ENCODE data around the gene ARHGAP20. TPM values are rescaled to one million over a fixed set of nuclear protein-coding genes. Genes with fewer than 3 reads are reported as not detected.
"Not testable (repeated sequence)": the region's sequence is repeated elsewhere in the genome, so short reads cannot be mapped to it uniquely, and the experiment has no call there.

ARHGAP20 gene
- total RNA-seq, 1 experiment from 2014 or later = not detected

DNA sequence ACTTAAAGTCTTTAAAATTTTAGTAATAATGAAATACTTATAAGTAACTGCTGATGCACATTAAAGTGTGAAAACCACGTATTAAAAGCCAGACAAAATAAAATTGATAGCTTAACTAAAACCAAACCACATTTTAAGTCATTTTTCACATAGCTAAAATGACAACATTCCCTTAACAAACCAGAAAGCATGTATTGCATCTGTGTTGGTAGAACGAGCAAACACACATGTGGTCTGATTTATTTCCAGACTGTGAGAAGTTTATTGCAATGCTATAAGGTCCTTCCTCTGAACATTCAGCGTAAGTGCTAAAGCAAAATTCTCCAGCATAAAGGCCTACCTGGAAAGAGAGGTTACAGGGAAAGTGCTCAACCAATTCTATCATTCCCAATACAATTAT is 57.8 kb downstream of the ARHGAP20 start:
- no peak for DNase-seq (ENCODE audit: low read depth)
- in situ Hi-C loops (cut with HindIII; ENCODE audit: low pct_unique_long_range_greater_than_20kb, low sequenced_read_pairs) = no loop called here

DNA sequence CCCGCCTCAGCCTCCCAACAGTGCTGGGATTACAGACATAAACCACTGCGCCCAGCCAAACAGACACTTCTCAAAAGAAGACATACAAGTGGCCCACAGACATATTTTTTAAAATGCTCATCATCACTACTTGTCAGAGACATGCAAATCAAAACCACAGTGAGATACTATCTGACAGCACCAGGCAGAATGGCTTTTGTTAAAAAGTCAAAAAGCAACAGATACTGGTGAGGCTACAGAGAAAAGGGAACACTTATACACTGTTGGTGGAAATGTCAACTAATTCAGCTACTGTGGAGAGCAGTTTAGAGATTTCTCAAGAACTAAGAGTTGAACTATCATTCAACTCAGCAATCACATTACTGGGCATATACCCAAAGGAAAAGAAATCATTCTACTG is 67.0 kb downstream of the ARHGAP20 start:
- DNase-seq (ENCODE audit: low read depth) = no peak

GRCh38 chr11:110634370-110634769 is 77.9 kb downstream of the ARHGAP20 start:
- DNase-seq (ENCODE audit: low read depth) = no peak
- in situ Hi-C loops (cut with HindIII; ENCODE audit: low pct_unique_long_range_greater_than_20kb, low sequenced_read_pairs) = no loop called here

More for the DNA sequence above, 67.0 kb downstream of the ARHGAP20 start:
- in situ Hi-C loops (cut with HindIII; ENCODE audit: low pct_unique_long_range_greater_than_20kb, low sequenced_read_pairs) = no loop called here

GRCh38 chr11:110631551-110631950 is 80.7 kb downstream of the ARHGAP20 start:
- in situ Hi-C loops (cut with HindIII; ENCODE audit: low pct_unique_long_range_greater_than_20kb, low sequenced_read_pairs) = no loop called here
- DNase-seq (ENCODE audit: low read depth) = no peak

DNA sequence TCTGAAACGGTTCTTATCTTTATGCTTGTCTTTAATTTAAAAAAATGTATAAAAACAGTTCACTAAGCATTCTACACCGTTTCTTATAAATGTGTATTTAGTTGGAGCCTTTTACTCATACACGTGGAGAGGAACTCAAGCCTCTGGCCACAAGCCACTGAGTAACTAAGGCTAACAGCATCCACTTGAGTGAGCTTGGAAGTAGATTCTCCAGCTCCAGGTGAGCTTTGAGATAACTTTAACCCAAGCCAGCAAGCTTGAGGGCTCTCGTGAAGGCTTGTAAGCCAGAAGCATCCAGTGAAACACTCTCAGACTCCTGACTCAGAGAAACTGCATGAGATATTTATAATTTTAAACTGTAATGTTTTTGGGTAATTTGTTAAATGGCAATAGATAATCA is 82.6 kb downstream of the ARHGAP20 start:
- in situ Hi-C loops (cut with HindIII; ENCODE audit: low pct_unique_long_range_greater_than_20kb, low sequenced_read_pairs) = no loop called here

DNA sequence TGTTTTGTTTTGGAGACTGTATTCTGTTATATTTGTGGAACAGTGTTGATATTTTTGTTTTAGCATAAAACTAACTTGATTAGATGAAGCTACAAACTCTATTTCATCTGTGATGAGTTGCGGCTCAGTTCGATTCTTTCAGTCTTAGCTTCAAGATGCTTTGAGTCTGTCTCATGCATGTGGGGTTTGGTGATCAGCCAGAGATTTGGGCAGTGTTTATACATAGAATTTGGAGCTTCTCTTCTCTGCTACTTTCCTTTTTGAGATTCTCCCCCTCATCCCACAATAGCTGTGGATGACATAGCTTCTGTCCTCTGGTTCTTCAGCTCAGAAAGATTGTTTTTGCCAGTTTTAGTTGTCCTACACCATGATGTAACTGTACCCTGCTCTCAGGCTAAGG is 90.4 kb downstream of the ARHGAP20 start:
- no peak for DNase-seq (ENCODE audit: low read depth)
- in situ Hi-C loops (cut with HindIII; ENCODE audit: low pct_unique_long_range_greater_than_20kb, low sequenced_read_pairs) = no loop called here

More for the DNA sequence above, 82.6 kb downstream of the ARHGAP20 start:
- no peak for DNase-seq (ENCODE audit: low read depth)

DNA sequence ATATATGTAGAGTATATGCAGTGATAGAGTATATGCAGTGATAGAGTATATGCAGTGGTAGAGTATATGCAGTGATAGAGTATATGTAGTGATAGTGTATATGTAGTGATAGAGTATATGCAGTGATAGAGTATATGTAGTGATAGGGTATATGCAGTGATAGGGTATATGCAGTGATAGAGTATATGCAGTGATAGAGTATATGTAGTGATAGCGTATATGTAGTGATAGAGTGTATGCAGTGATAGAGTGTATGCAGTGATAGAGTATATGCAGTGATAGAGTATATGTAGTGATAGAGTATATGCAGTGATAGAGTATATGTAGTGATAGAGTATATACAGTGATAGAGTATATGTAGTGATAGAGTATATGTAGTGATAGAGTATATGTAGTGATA is 92.9 kb downstream of the ARHGAP20 start:
- in situ Hi-C loops (cut with HindIII; ENCODE audit: low pct_unique_long_range_greater_than_20kb, low sequenced_read_pairs); DNase-seq (ENCODE audit: low read depth): not testable (repeated sequence)

- DNase-seq (ENCODE audit: low read depth) = no peak
- in situ Hi-C loops (cut with HindIII; ENCODE audit: low pct_unique_long_range_greater_than_20kb, low sequenced_read_pairs) = no loop called here
Observed at GRCh38 chr11:110614031-110614430, 98.2 kb downstream of the ARHGAP20 start.

DNA sequence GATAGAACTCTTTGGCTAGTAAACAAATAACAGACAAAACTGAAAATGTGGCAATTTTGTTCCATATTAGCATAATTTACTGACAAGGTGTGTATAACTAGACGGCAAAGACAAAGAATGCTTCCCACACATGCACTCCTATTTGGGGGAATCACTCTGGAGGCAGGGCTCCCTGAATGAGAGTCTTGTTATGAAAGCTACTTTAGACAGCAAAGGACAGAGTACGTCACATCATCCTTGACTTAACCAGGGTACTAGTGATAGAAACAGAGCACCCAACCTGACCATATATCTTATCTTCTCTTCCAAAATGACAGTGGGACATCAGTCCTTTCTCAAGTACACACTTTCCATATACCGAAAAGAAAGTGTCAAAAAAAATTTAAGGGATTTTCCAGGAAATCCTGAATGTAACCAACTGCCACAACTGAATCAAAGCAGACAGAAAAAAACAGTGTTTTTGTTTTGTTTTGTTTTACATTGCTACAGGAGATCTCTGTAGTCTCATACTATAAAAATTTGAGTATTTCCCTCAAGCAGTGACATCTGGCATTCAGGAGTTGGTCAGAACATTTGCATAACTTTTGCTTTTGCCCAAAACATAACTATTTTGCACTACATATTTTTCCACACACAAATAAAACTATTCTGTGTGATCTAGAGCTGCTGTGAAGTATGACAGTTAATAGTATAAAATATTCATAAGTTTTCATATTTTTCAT is 98.9 kb downstream of the ARHGAP20 start:
- DNase-seq (ENCODE audit: low read depth) = no peak
- in situ Hi-C loops (cut with HindIII; ENCODE audit: low pct_unique_long_range_greater_than_20kb, low sequenced_read_pairs) = no loop called here

DNA sequence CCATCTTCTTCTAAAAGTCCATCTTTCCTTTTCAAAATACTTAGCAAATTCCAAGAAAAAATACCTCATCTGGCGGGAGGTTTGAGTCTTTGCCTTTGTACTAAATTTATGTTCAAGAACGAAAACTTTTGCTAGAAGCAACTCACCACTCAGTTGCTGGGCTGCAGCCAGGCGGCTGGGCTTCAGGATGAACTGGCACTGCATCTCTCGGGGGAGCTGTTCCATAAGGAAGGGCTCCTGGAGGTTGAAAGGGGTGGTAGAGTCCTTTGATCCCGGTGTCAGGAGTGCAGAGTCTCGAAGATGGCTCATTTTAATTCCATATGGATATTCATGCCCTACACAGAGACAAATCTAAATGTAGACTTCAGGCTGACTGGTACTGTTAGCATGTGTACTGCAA is 105.8 kb downstream of the ARHGAP20 start:
- in situ Hi-C loops (cut with HindIII; ENCODE audit: low pct_unique_long_range_greater_than_20kb, low sequenced_read_pairs) = no loop called here
- DNase-seq (ENCODE audit: low read depth) = no peak

DNA sequence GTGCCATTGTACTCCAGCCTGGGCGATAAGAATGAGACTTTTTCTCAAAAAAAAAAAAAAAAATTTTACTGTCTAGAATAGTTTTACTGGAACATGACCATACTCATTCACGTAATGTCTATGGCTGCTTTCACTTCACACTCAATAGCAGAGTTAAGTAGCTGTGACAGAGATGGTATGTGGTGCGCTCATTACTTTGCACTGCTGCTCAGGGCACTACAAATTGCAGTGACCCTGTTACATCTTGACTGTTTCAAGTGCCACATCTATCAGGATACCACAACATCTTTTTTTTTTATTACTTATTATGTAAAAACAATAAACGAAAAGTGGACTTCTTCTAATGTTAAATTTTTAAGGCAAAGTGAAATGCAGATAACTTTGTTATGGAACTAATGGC is 110.3 kb downstream of the ARHGAP20 start:
- in situ Hi-C loops (cut with HindIII; ENCODE audit: low pct_unique_long_range_greater_than_20kb, low sequenced_read_pairs) = no loop called here
- DNase-seq (ENCODE audit: low read depth) = no peak

DNA sequence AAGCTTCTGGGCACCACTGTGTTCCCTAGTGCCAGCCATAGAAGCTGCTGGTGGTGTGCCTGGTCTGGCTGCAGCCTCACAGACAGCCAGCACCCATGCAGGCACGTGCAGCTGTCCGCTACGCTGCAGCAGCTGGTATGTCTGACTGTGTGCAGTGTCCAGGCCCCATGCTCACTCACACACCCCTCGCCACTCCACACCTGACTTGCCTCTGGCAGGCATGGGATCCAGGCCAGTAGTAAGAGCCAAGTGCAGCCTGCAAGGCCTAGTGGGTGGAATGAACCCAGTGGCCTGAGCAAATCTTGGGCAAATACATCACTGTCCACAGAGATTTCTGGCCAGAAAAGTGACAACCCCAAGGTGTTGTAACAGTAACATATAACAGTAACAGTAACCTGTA is 111.9 kb downstream of the ARHGAP20 start:
- in situ Hi-C loops (cut with HindIII; ENCODE audit: low pct_unique_long_range_greater_than_20kb, low sequenced_read_pairs) = no loop called here

DNA sequence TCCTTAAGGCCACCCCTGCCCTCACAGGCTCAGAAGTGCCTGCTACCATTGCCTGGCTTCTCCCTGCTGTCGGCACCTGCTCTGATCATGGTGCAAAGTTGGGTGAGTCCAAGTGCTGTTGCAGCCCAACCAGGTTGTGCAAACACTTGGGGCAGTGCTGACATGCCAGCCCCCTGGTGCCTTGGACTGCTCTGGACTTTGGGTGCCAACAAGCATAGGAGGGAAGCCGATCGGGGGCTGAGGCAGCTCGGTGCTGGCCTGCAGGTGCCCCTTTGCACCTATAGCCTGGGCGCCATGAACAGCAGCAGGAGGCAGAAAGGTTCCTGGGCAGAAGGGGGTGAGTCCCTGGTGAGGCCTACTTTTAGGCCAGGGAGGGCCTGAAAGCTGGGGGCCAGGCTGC is 113.0 kb downstream of the ARHGAP20 start:
- DNase-seq (ENCODE audit: low read depth) = no peak
- in situ Hi-C loops (cut with HindIII; ENCODE audit: low pct_unique_long_range_greater_than_20kb, low sequenced_read_pairs) = no loop called here

More for the DNA sequence above, 111.9 kb downstream of the ARHGAP20 start:
- no peak for DNase-seq (ENCODE audit: low read depth)

DNA sequence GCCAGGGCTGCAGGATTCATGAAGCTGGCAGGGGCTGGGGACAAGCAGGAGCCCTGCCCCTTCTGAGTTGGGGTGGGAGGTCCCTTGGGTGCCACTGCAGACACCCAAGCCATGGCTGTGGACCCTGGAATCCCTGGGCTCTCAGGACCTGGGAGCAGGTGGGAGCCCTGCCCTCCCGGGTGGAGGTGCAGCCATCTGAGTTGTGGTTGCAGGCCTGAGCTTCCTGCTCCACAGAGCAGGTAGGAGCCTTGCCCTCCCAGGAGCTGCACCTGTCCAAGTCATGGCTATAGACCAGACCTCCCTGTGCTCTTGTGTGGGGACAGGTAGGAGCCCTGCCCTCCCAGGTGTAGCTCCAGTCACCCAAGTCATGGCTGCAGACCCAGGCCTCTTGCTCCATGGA is 113.5 kb downstream of the ARHGAP20 start:
- DNase-seq (ENCODE audit: low read depth) = no peak
- in situ Hi-C loops (cut with HindIII; ENCODE audit: low pct_unique_long_range_greater_than_20kb, low sequenced_read_pairs) = no loop called here

GRCh38 chr11:110587972-110588371 is 124.3 kb downstream of the ARHGAP20 start:
- in situ Hi-C loops (cut with HindIII; ENCODE audit: low pct_unique_long_range_greater_than_20kb, low sequenced_read_pairs) = no loop called here
- DNase-seq (ENCODE audit: low read depth) = no peak

DNA sequence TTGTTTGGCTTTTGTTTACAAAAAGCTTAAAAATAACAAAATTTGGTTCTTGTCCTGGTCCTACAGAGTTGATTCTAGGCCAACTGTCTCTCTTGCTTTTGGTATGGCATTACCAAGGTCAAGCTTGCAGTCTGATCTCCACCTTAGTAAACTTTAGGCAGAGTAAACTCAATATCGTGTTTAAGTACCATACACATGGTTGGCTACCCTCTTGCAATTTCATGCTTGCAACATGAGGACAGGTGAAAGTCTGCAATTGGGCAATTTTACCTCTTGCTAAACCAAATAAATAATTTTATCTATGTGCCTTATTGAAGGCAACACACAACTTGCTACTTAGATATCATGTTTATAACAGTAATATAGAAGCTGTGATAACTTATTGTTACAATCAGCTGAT is 125.1 kb downstream of the ARHGAP20 start:
- DNase-seq (ENCODE audit: low read depth) = no peak
- in situ Hi-C loops (cut with HindIII; ENCODE audit: low pct_unique_long_range_greater_than_20kb, low sequenced_read_pairs) = no loop called here

DNA sequence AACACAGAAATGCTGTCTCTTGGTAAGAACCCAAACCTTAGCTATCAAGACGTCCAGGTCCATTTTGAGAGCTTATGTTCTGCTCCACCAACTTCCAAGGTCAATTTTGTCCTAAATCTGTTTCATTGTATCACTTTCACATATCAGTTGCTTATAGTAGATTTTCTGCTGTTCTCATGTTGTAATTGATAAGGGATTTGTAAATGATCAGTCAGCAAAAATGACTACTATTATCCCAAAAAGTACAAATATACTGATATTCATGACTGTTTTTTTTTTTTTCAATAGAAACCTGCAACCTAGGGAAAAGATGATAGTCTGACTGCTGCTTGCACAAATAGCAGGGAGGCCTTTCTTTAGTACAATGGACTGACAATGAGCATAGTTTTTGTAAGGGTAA is 128.1 kb downstream of the ARHGAP20 start:
- in situ Hi-C loops (cut with HindIII; ENCODE audit: low pct_unique_long_range_greater_than_20kb, low sequenced_read_pairs) = no loop called here
- DNase-seq (ENCODE audit: low read depth) = no peak

- in situ Hi-C loops (cut with HindIII; ENCODE audit: low pct_unique_long_range_greater_than_20kb, low sequenced_read_pairs) = no loop called here
- no peak for DNase-seq (ENCODE audit: low read depth)
Observed at GRCh38 chr11:110582728-110583432, 129.4 kb downstream of the ARHGAP20 start.

DNA sequence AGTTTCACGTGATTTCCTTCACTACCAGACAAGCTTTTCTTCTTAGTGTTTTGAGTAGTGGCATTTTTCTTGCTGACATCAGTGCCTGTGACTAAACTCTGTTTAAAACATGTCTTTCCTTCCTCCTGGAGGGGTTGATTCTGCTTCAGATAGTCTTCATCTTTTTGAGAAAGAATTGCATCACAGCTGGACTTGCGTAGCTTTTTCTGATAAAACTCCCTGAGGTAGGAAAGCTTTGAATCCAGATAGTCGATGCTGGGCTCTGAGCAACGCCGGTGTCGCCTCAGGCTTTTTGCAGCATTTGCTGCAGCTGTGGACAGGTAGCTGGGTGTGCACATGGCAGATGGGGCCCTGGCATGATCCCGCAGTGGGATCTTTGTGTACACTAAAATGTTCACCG is 131.7 kb downstream of the ARHGAP20 start:
- DNase-seq (ENCODE audit: low read depth) = no peak
- in situ Hi-C loops (cut with HindIII; ENCODE audit: low pct_unique_long_range_greater_than_20kb, low sequenced_read_pairs) = no loop called here

- in situ Hi-C loops (cut with HindIII; ENCODE audit: low pct_unique_long_range_greater_than_20kb, low sequenced_read_pairs) = no loop called here
- no peak for DNase-seq (ENCODE audit: low read depth)
Observed at GRCh38 chr11:110573411-110573810, 138.8 kb downstream of the ARHGAP20 start.

All from Caki2 (cell line).